Panc1 (cell line): Measurements from ENCODE around the gene ALX1. TPM values are rescaled to one million over a fixed set of nuclear protein-coding genes. Genes with fewer than 3 reads are reported as not detected.

Experiments
- ATAC-seq: fragments of 200-7000 bp; cut with Tn5 transposase; 2 replicates; pipeline ENCODE4 v1.9.1; 2020; ENCODE audit warnings: mild to moderate bottlenecking, moderate library complexity
- BruUV-seq: library from RNA; stranded (reverse); fragments of 400-500 nt; replicated peaks from 2 replicates; lab custom pipeline; 2021; lab: Mats Ljungman, UMichigan
- CTCF ChIA-PET: fragments of 300-600 bp; sonication (Branson Sonifier 250); formaldehyde crosslinking; loops from one replicate; lab custom pipeline; 2022; ENCODE audit warnings: antibody characterized with exemption; lab: Charles Lee
- POLR2A ChIA-PET: fragments of 300-600 bp; sonication (Branson Sonifier 250); formaldehyde crosslinking; loops from one replicate; lab custom pipeline; 2022; ENCODE audit warnings: antibody characterized with exemption; lab: Charles Lee
- DNase-seq: peaks from one replicate; pipeline ENCODE4 v3.0.0-alpha.2; 2010; ENCODE audit warnings: low read depth, low spot score
- H3K27ac ChIP-seq: 2 replicates; pipeline ENCODE4 v1.5.1; 2011; ENCODE audit warnings: mild to moderate bottlenecking, low read length, inconsistent platforms
- H3K27me3 ChIP-seq: fragments of 200-500 bp; sonication (Bioruptor generic); 2 replicates; pipeline ENCODE4 v1.6.0; 2014; ENCODE audit warnings: low read length, inconsistent platforms; ENCODE audit not compliant: control insufficient read depth, insufficient read depth
- H3K36me3 ChIP-seq: fragments of 200-500 bp; sonication (Bioruptor generic); 2 replicates; pipeline ENCODE4 v1.5.1; 2014; ENCODE audit warnings: inconsistent platforms, mild to moderate bottlenecking, low read length, moderate library complexity; ENCODE audit not compliant: control insufficient read depth, insufficient read depth
- H3K4me1 ChIP-seq: 2 replicates; pipeline ENCODE4 v1.5.1; 2011; ENCODE audit warnings: inconsistent platforms, mild to moderate bottlenecking, low read length, moderate library complexity; ENCODE audit not compliant: control insufficient read depth, insufficient read depth
- H3K4me3 ChIP-seq, 2 experiments: 2 replicates each; pipeline ENCODE4 v1.5.1; 2011 to 2012; ENCODE audit warnings: low read depth in 2 of 2, low read length in 2 of 2, mild to moderate bottlenecking in 2 of 2, inconsistent platforms in 1 of 2, moderate library complexity in 1 of 2
- H3K9me3 ChIP-seq: fragments of 200-500 bp; sonication (Bioruptor generic); 2 replicates; pipeline ENCODE4 v1.5.1; 2014; ENCODE audit warnings: low read depth, mild to moderate bottlenecking, inconsistent platforms, low read length, moderate library complexity; ENCODE audit not compliant: control insufficient read depth, insufficient read depth
- CTCF ChIP-seq: fragments of 450-650 bp; IDR thresholded peaks from 2 replicates; pipeline ENCODE4 v1.5.1; 2017; ENCODE audit warnings: mild to moderate bottlenecking
- POLR2AphosphoS5 ChIP-seq: IDR thresholded peaks from 2 replicates; pipeline ENCODE4 v1.6.1; 2012; ENCODE audit warnings: mild to moderate bottlenecking, low read depth, low read length, moderate library complexity
- REST ChIP-seq, 2 experiments: IDR thresholded peaks; 2 replicates each; pipeline ENCODE4 v1.6.1; 2011 to 2012; ENCODE audit warnings: low read depth in 2 of 2, control low read depth in 1 of 2, low read length in 1 of 2, mild to moderate bottlenecking in 1 of 2, moderate library complexity in 1 of 2; ENCODE audit not compliant: insufficient read depth in 1 of 2
- SIN3A ChIP-seq: IDR thresholded peaks from 2 replicates; pipeline ENCODE4 v1.6.1; 2012; ENCODE audit warnings: low read depth, mild to moderate bottlenecking, low read length, moderate library complexity, borderline replicate concordance; ENCODE audit not compliant: insufficient read depth
- TCF7L2 ChIP-seq: IDR thresholded peaks from 2 replicates; pipeline ENCODE4 v1.6.1; 2011; ENCODE audit warnings: mild to moderate bottlenecking, low read depth, low read length, inconsistent platforms
- in situ Hi-C: cut with HindIII; loops from 2 replicates; pipeline ENCODE4 v1.10.0; 2016; ENCODE audit warnings: low sequenced_read_pairs, low pct_unique_long_range_greater_than_20kb
- intact Hi-C: fragments of 100-400 bp; cut with micrococcal nuclease; formaldehyde crosslinking; loops from one replicate; pipeline ENCODE4 v1.10.0; 2022; ENCODE audit not compliant: unreplicated experiment
- total RNA-seq: library from RNA; stranded (reverse); gene quantifications from one replicate; pipeline ENCODE4 v1.2.1, GENCODE V29; 2021; ENCODE audit not compliant: unreplicated experiment

ALX1 gene
- total RNA-seq, 1 experiment from 2014 or later = 0.23 TPM

GRCh38 chr12:85281636-85282312 lies 1.8 kb downstream of the ALX1 start:
- Histone ChIP-seq H3K36me3 (no peaks in the 10 kb centered on the region), H3K9me3 (no peaks in the 10 kb centered on the region), H3K27me3 (no peaks in the 10 kb centered on the region), H3K4me3 (no peak overlapping the region), H3K27ac (no peak overlapping the region), H3K4me1 (no peaks in the 10 kb centered on the region)
- BruUV-seq = no TSS peak
- POLR2A ChIA-PET = no interaction called here
- DNase-seq = no peak
- ATAC-seq = no peak
- intact Hi-C loops (no loop called here), in situ Hi-C loops (no loop called here)
- CTCF ChIA-PET = no interaction called here
- no peak for TF ChIP-seq REST (IDR thresholded peaks at IDR 0.05; ENCODE audit: insufficient read depth in 1 of 2, low read depth in 2 of 2, low read length in 1 of 2)
- no peak for TF ChIP-seq CTCF
- TF ChIP-seq TCF7L2 = no peak
- TF ChIP-seq SIN3A = no peak
- TF ChIP-seq POLR2AphosphoS5 = no peak

- H3K27me3 ChIP-seq = no peaks in the 10 kb centered on the region
- no peak overlapping the region for H3K4me3 ChIP-seq
- ChIA-PET POLR2A (interaction anchor here (0.6 kb wide), 1 partner anchor 11 kb away, joined by 4 read pairs; no protein-coding TSS in a partner anchor), CTCF (no interaction called here)
- intact Hi-C loops = no loop called here
- no peaks in the 10 kb centered on the region for H3K9me3 ChIP-seq
- no peaks in the 10 kb centered on the region for H3K36me3 ChIP-seq
- in situ Hi-C loops = no loop called here
- no peaks in the 10 kb centered on the region for H3K4me1 ChIP-seq
- TF ChIP-seq CTCF (no peak), REST (IDR thresholded peaks at IDR 0.05; ENCODE audit: insufficient read depth in 1 of 2, low read depth in 2 of 2, low read length in 1 of 2) (no peak)
- no TSS peak for BruUV-seq
- DNase-seq (no peak), ATAC-seq (no peak)
- H3K27ac ChIP-seq = no peak overlapping the region
Observed at GRCh38 chr12:85283560-85283959, 3.5 kb downstream of the ALX1 start.
